Measurements from ENCODE around the gene GALNT15.

GALNT15 gene

DNA sequence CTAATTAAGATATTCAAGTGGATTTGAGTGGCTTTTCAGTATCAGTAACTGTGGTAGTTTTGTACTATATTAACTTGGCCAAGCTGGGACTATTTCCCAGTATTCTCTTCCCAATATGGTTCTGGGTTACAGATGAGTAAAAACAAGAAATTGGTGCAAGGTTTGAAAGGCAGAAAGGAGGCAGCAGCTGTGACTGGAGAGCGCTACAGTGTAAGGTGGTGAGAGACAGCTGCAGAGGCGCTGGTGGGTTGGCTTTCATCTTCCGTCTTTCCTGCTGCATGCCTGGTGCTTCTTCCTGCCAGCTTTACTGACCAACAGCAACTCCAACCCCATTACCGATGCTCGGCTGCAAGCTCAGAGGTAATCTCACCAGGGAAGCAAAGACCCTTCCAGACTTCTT lies 80.4 kb downstream of the GALNT15 start:
- DNase-seq: no peak

GRCh38 chr3:16255326-16255725 lies 80.8 kb downstream of the GALNT15 start:
- DNase-seq: no peak

DNA sequence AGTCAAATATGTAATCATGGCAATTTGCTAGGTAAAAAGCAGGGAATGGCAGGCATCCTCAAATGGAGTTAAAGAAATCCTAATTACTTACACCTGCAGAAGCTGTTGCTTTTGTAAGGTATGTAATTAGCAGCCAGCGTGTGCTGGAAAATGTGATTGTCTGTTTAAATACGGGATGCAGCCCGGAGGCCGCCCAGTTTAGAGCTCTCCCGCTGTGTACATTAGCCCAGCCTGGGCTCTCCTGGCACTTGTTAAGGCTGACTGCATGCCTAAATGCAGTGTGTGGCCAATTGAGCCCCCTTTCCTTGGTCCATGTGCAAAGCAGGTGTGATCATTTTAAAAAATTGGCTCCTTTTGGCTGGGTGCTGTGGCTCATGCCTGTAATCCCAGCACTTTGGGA lies 81.2 kb downstream of the GALNT15 start:
- no peak for DNase-seq

DNA sequence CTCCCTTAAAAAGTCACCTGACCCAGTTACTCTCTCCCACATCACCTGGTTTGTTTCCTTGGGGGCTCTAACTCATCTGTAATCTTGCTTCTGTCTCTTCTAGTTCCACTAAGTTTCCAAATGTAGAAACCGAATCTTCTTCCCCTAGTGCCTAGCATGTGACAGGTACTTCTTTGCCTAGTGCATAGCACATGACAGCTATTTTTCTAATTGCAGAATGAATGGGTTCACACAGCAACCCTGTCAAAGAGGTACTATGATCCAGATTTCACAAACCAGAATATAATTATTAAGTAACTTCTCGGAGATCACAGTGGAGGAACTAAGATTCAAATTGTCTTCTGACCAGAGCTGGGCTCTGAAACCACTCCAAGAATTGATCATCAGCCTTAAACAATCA lies 82.8 kb downstream of the GALNT15 start:
- DNase-seq: no peak

DNA sequence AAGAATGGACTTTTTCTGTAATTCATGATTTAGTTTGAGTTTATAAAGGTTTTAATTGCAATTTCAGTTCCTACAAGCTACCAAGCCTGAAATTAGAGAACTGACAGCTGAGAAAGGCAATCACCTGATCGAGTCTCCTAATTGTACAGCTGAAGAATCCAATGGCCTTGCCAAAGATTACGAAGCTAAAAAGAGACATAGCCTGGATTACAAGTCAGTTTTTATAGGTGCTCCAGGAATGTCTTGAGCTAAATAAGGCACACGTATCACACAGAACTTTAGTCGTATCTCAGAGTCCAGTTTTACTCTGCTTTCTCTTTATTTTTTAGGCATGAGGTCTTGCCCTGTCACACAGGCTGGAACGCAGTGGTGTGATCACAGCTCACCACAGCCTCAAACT lies 83.7 kb downstream of the GALNT15 start:
- no peak for DNase-seq

DNA sequence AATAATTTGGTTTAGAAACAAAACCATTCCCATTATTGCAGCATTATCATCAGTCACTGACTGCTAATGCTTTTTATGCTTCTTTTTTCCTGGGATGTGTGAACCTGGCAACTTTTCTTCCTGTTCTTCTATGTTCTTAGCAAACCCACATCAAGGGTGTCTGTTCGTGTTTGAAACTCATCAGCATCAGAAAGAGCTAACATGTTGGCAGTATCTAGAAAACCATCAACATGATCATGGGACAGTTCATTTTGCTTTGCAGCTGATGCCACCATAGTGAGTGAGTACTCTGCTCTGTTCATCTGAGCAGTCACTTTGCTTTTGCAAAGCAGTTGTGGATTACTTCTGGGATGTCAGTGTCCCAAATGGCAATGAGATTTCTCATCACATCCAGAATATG lies 84.4 kb downstream of the GALNT15 start:
- DNase-seq: no peak

DNA sequence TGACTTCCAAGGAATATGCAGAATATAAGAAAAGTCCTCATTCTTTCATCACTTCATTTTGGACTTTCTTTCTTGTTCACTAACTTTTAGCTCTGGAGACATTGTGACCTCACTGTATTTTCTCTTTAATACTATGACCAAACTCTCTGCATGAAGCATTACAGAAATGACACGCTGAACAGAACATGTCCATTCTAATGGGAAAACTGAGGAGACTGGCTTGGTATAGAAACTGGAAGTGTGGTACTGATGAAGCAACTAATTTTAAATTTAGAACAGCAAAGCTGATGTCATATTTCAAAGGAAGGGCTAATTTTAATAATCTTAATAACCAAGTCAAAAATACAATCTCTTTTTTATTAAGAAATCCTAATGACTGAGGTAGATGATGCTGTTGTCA lies 85.6 kb downstream of the GALNT15 start:
- DNase-seq: no peak

GRCh38 chr3:16262174-16262573 lies 87.7 kb downstream of the GALNT15 start:
- no peak for DNase-seq

DNA sequence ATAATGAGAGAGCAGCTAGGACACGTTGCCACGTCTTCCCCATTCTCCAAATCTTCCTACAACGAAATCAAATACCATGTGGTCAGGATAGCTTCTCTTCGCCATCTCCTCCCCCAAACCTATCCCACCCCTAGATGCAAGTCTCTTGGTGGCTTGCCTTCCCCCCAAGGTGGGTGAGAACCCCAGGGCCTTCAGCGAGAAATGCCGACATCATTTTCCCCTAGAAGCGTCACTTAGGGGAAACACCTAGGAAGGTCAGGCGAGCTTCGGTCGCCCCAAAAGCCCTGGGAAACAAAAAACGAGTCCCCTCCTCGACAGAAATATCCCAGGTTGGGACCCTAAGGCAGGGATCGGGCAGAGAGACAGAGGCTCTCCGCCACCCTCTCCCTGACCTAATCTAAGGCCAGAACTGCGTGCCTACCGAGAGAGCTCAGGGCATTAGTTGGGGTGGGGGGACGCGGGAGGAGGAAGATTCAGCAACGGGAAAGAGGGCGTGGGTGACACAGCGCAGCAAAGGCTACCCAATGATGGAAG lies 89.8 kb downstream of the GALNT15 start:
- DNase-seq: peak; percentile 6

GRCh38 chr3:16264708-16265454 lies 90.4 kb downstream of the GALNT15 start, which contains the start of the genes DPH3 and OXNAD1:
Gene DPH3, minus strand, starts transcription at chr3:16264943. Its CDS starts 67 bp downstream, at chr3:16264876.
Gene OXNAD1, plus strand, starts transcription at chr3:16265212. Its CDS starts 5,741 bp downstream, at chr3:16270953.
- peak; percentile 100 for DNase-seq

- DNase-seq: no peak
Measured at GRCh38 chr3:16265455-16265786, 90.9 kb downstream of the GALNT15 start.

DNA sequence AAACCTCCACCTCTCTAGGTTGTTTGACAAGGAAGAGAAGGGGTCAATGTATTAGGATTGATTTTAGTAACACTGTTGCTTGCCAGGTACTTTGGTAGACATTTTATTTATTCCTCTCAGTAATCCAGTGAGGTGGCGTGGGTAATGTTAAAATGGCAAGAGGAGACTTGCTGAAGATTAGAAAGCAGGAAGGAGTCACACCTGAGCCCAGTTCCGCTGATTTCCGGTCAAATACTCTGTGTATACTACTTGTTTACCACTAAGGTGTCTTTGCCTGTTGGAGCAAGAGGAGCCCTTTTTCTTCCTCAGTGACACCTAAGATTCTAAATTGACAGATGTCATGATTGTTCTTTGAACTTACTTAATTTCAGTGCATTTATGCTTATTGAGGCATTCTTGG lies 92.2 kb downstream of the GALNT15 start:
- no peak for DNase-seq

- DNase-seq: no peak
Measured at GRCh38 chr3:16270855-16271254, 96.4 kb downstream of the GALNT15 start.

- DNase-seq: no peak
Measured at GRCh38 chr3:16272588-16272987, 98.1 kb downstream of the GALNT15 start.

GRCh38 chr3:16273867-16274266 lies 99.4 kb downstream of the GALNT15 start:
- no peak for DNase-seq

- DNase-seq: peak; percentile 66
Measured at GRCh38 chr3:16277471-16277870, 103.0 kb downstream of the GALNT15 start.

GRCh38 chr3:16279010-16279801 lies 104.7 kb downstream of the GALNT15 start:
- DNase-seq: no peak

DNA sequence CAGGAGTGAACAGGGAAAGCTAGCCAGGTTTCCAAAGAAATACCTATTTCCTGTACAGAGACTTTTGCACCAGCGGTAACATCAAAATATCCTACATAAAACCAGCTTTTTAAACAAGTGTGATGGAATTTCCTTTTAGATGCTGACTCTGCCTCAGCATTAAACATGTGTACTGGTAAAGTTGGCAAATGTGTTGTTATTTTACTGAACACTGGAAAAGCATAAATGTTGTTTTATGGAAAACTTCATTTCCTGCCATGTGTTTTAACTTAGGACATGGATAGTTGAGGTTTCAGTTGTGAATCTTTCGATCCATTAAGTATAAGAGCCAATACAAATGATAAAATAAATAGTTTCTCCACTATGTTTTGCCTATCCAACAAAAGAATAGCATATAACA lies 106.2 kb downstream of the GALNT15 start:
- DNase-seq: peak; percentile 75

Measured in fibroblast of skin of back (primary cell).